GM12878 (cell line): Measurements from ENCODE around the gene SH2D3A. TPM values are rescaled to one million over a fixed set of nuclear protein-coding genes. Genes with fewer than 3 reads are reported as not detected.

Experiments
- ATAC-seq: fragments of 200-7000 bp; cut with Tn5 transposase; 3 replicates; pipeline ENCODE4 v1.9.1; 2020; ENCODE audit warnings: mild to moderate bottlenecking, moderate library complexity
- BruUV-seq: library from RNA; stranded (reverse); fragments of 400-500 nt; replicated peaks from 2 replicates; lab custom pipeline; 2021; lab: Mats Ljungman, UMichigan
- CTCF ChIA-PET: fragments of 300-600 bp; sonication (Branson Sonifier 250); formaldehyde crosslinking; extraction: SDS; loops from one replicate; lab custom pipeline; 2021; ENCODE audit warnings: inconsistent platforms; lab: Yijun Ruan, JAX
- POLR2A ChIA-PET: fragments of 350-600 bp; formaldehyde crosslinking; extraction: SDS; loops from one replicate; lab custom pipeline; 2021; ENCODE audit warnings: inconsistent platforms; lab: Charles Lee
- RAD21 ChIA-PET: fragments of 300-600 bp; sonication (Branson Sonifier 250); formaldehyde crosslinking; loops from one replicate; lab custom pipeline; 2023; ENCODE audit warnings: antibody characterized with exemption; ENCODE audit not compliant: unreplicated experiment; lab: Charles Lee
- SMC1A ChIA-PET: fragments of 300-600 bp; sonication (Branson Sonifier 250); formaldehyde crosslinking; loops from one replicate; lab custom pipeline; 2023; ENCODE audit not compliant: unreplicated experiment, uncharacterized antibody; lab: Charles Lee
- DNase-seq: peaks from one replicate; pipeline ENCODE4 v3.0.0-alpha.2; 2011; ENCODE audit warnings: low read depth, low spot score
- FAIRE-seq: peaks from 3 replicates; lab custom pipeline; 2011; peaks lifted over from hg19 to GRCh38; lab: Jason Lieb, UNC
- H2AFZ ChIP-seq: 2 replicates; pipeline ENCODE4 v1.6.0; 2011; ENCODE audit warnings: low read depth, low read length, control low read depth; ENCODE audit not compliant: control insufficient read depth
- H3K27ac ChIP-seq: 2 replicates; pipeline ENCODE4 v1.5.1; 2011; ENCODE audit warnings: control low read depth; ENCODE audit not compliant: control insufficient read depth, insufficient read depth
- H3K27me3 ChIP-seq, 2 experiments: replicated peaks in 1 of 2; 2 replicates each; pipeline versions ENCODE4 v1.6.0 to v1.6.1; 2011; ENCODE audit warnings: low read length in 1 of 2; ENCODE audit not compliant: control insufficient read depth in 2 of 2, insufficient read depth in 2 of 2
- H3K36me3 ChIP-seq, 2 experiments: 2 replicates each; pipeline ENCODE4 v1.5.1; 2011; ENCODE audit warnings: low read length in 1 of 2; ENCODE audit not compliant: control insufficient read depth in 2 of 2, insufficient read depth in 2 of 2
- H3K4me1 ChIP-seq: 2 replicates; pipeline ENCODE4 v1.6.1; 2011; ENCODE audit warnings: mild to moderate bottlenecking, low read length, moderate library complexity, mixed read lengths; ENCODE audit not compliant: control insufficient read depth, insufficient read depth
- H3K4me2 ChIP-seq: 2 replicates; pipeline ENCODE4 v1.6.0; 2011; ENCODE audit warnings: control low read depth; ENCODE audit not compliant: control insufficient read depth, insufficient read depth
- H3K4me3 ChIP-seq: fragments of 200-600 bp; sonication (generic); 2 replicates; pipeline ENCODE4 v1.5.1; 2016
- H3K79me2 ChIP-seq: 2 replicates; pipeline ENCODE4 v1.6.0; 2011; ENCODE audit warnings: low read length; ENCODE audit not compliant: control insufficient read depth, insufficient read depth
- H3K9ac ChIP-seq: 2 replicates; pipeline ENCODE4 v1.8.0; 2011; ENCODE audit warnings: low read length, control low read depth, mixed read lengths; ENCODE audit not compliant: control insufficient read depth, insufficient read depth
- H3K9me3 ChIP-seq: replicated peaks from 3 replicates; pipeline ENCODE4 v1.5.1; 2011; ENCODE audit warnings: mild to moderate bottlenecking, low read length; ENCODE audit not compliant: control insufficient read depth, insufficient read depth
- H4K20me1 ChIP-seq: 2 replicates; pipeline ENCODE4 v1.6.0; 2011; ENCODE audit not compliant: control insufficient read depth, insufficient read depth
- BHLHE40 ChIP-seq, 2 experiments: fragments of 450-650 bp in 1 of 2; IDR thresholded peaks; 2 replicates each; pipeline ENCODE4 v1.6.1; 2011 to 2017; ENCODE audit warnings: low read depth in 2 of 2, borderline replicate concordance in 1 of 2, improper control_type of control experiment in 1 of 2, low read length in 1 of 2, mild to moderate bottlenecking in 1 of 2
- ELK1 ChIP-seq: IDR thresholded peaks from 2 replicates; pipeline ENCODE4 v1.6.1; 2012; ENCODE audit warnings: low read depth, low read length, improper control_type of control experiment
- GATAD2B ChIP-seq: fragments of 450-650 bp; conservative IDR thresholded peaks from 2 replicates; pipeline ENCODE4 v1.6.1; 2017; ENCODE audit warnings: low read depth, mild to moderate bottlenecking, moderate library complexity
- MXI1 ChIP-seq: fragments of 150-350 bp; IDR thresholded peaks from 2 replicates; pipeline ENCODE4 v1.6.1; 2011; ENCODE audit warnings: low read depth, mild to moderate bottlenecking, inconsistent platforms, low read length, improper control_type of control experiment
- RELB ChIP-seq: fragments of 450-650 bp; IDR thresholded peaks from 2 replicates; pipeline ENCODE4 v1.6.1; 2017; ENCODE audit warnings: low read depth, mild to moderate bottlenecking, moderate library complexity
- SIX5 ChIP-seq: IDR thresholded peaks from 2 replicates; pipeline ENCODE4 v1.6.1; 2011; ENCODE audit warnings: mild to moderate bottlenecking, low read depth, low read length, moderate library complexity; ENCODE audit not compliant: severe bottlenecking
- SRF ChIP-seq, 2 experiments: IDR thresholded peaks; 2 replicates each; pipeline ENCODE4 v1.6.1; 2011; ENCODE audit warnings: low read depth in 2 of 2, low read length in 2 of 2, mild to moderate bottlenecking in 1 of 2, moderate library complexity in 1 of 2
- WGBS: methylation state at CpG from one replicate; pipeline ENCODE4 v1.1.6; 2016; ENCODE audit warnings: low lambda C conversion rate; ENCODE audit not compliant: insufficient replicate concordance, insufficient coverage; ENCODE audit errors: missing lambda C conversion rate; 5-methylcytosine and 5-hydroxymethylcytosine counted together
- in situ Hi-C: fragments of 300-500 bp; cut with MboI; formaldehyde crosslinking; loops from 9 replicates; pipeline ENCODE4 v1.14.3; 2018; ENCODE audit warnings: mixed read lengths
- intact Hi-C: fragments of 100-400 bp; cut with micrococcal nuclease; formaldehyde crosslinking; loops from one replicate; pipeline ENCODE4 v1.14.2; 2022; ENCODE audit not compliant: unreplicated experiment
- polyA plus RNA-seq, 11 experiments: library from polyadenylated mRNA; depleted of rRNA in 4 of 11; unstranded in 6 of 11; stranded (reverse) in 5 of 11; fragments of >200 nt; fragmentation: Nextera tagmentation in 4 of 11; fragmentation: Illumina TruSeq in 1 of 11; extraction: Ambion mirVana in 4 of 11; extraction: Trizol in 1 of 11; gene quantifications; 1 replicate in 1 of 11; 2 replicates in 10 of 11; pipeline versions ENCODE4 v1.2.1 to v1.2.3, GENCODE V29; 2011 to 2016; ENCODE audit warnings: inconsistent platforms in 2 of 11, missing spikeins in 2 of 11, low read depth in 1 of 11
- total RNA-seq, 4 experiments: library from RNA; depleted of rRNA in 3 of 4; stranded (reverse); fragments of >200 nt in 3 of 4; fragmentation: Illumina TruSeq in 1 of 4; extraction: Trizol in 1 of 4; gene quantifications; 2 replicates each; pipeline versions ENCODE4 v1.2.1 to v1.2.3, GENCODE V29; 2013 to 2021

SH2D3A gene
- total and polyA plus RNA-seq, 10 of the 15 experiments (the other 5 are each of a cell fraction or from before 2014, with no cell fraction given): 0.77 to 24.4 (median 9.5) TPM

DNA sequence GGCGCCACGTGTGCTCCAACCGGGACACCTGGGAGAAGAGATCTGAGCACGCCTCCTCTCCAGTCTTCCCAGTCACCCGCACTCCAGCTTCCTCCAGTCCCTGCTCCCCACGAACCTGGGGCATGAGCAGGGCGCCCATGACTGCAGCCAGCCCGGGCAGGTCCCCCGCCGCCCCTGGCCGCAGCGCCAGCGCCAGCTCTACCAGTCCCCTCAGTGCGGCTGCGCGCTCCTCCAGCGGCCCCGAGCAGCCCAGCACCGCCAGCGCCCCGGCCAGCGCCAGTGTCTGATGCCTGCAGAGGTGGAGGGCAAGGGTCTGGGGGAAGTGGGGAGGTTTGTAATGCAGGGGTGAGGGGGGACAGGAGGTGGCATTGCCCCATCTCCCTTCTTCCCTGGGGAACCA, 13.1 kb downstream of the SH2D3A start:
- Histone ChIP-seq H3K4me1 (peaks cover 18% of the 10 kb centered on the region), H2AFZ (no peak overlapping the region), H3K4me3 (no peak overlapping the region), H3K79me2 (no peaks in the 10 kb centered on the region; the same call in 1 of the 2 replicates), H3K27me3 (no peaks in the 10 kb centered on the region), H3K9ac (no peak overlapping the region), H3K4me2 (peak overlapping the region; percentile 92), H3K9me3 (no peaks in the 10 kb centered on the region), H3K27ac (no peak overlapping the region), H3K36me3 (peaks cover 9 to 12% of the 10 kb centered on the region in 2 experiments), H4K20me1 (no peaks in the 10 kb centered on the region)
- FAIRE-seq (no peak), ATAC-seq (no peak), DNase-seq (no peak)
- over 99% methylated on average over 19 of the region's 22 CpGs for WGBS
- TF ChIP-seq MXI1 (no peak), RELB (no peak), SRF (IDR thresholded peaks at IDR 0.05; ENCODE audit: low read depth in 2 of 2, low read length in 2 of 2) (no peak), GATAD2B (no peak), BHLHE40 (IDR thresholded peaks at IDR 0.05; ENCODE audit: borderline replicate concordance in 1 of 2, low read depth in 2 of 2, low read length in 1 of 2) (no peak), ELK1 (no peak), SIX5 (no peak)
- RAD21 ChIA-PET: no interaction called here
- BruUV-seq: no TSS peak
- in situ Hi-C loops: no loop called here
- POLR2A ChIA-PET: no interaction called here
- CTCF ChIA-PET: interaction anchor here (1.2 kb wide), 1 partner anchor 11 kb away, joined by 4 read pairs; no protein-coding TSS in a partner anchor
- SMC1A ChIA-PET: no interaction called here
- intact Hi-C loops: loop anchor here (5.0 kb wide), 2 partner anchors 108 to 122 kb away; no protein-coding TSS in a partner anchor
